HEK293 (cell line): ENCODE measurements around the gene LRRC59.

Experiments
- GLI2 ChIP-seq: fragments of 450-650 bp; formaldehyde crosslinking; IDR thresholded peaks from 2 replicates; pipeline ENCODE4; 2017; ENCODE audit warnings: missing biosample characterization, missing genetic modification characterization, low read depth, borderline replicate concordance
- HOXC10 ChIP-seq: sonication (generic); formaldehyde crosslinking; IDR thresholded peaks from 2 replicates; pipeline ENCODE4 v1.8.1; 2023; ENCODE audit warnings: mild to moderate bottlenecking, missing genetic modification reagents
- KLF16 ChIP-seq: fragments of 450-650 bp; formaldehyde crosslinking; IDR thresholded peaks from 2 replicates; pipeline ENCODE4 v1.5.1; 2017; ENCODE audit warnings: missing biosample characterization, missing genetic modification characterization
- OSR2 ChIP-seq: fragments of 450-650 bp; formaldehyde crosslinking; IDR thresholded peaks from 2 replicates; pipeline ENCODE4 v1.5.1; 2016; ENCODE audit warnings: missing biosample characterization, missing genetic modification characterization
- ZIC2 ChIP-seq: fragments of 450-650 bp; formaldehyde crosslinking; IDR thresholded peaks from 2 replicates; pipeline ENCODE4 v1.5.1; 2016; ENCODE audit warnings: missing biosample characterization, missing genetic modification characterization
- ZNF10 ChIP-seq: fragments of 450-650 bp; formaldehyde crosslinking; IDR thresholded peaks from 2 replicates; pipeline ENCODE4 v1.5.1; 2017; ENCODE audit warnings: missing biosample characterization, missing genetic modification characterization
- ZNF140 ChIP-seq: fragments of 450-650 bp; formaldehyde crosslinking; IDR thresholded peaks from 2 replicates; pipeline ENCODE4 v1.5.1; 2016; ENCODE audit warnings: missing biosample characterization, missing genetic modification characterization
- ZNF155 ChIP-seq: fragments of 450-650 bp; formaldehyde crosslinking; IDR thresholded peaks from 2 replicates; pipeline ENCODE4 v1.5.1; 2016; ENCODE audit warnings: missing biosample characterization, missing genetic modification characterization
- ZNF175 ChIP-seq: fragments of 450-650 bp; formaldehyde crosslinking; IDR thresholded peaks from 2 replicates; pipeline ENCODE4 v1.5.1; 2016; ENCODE audit warnings: missing biosample characterization, missing genetic modification characterization
- ZNF274 ChIP-seq, 2 experiments: fragments of 200-500 bp in 1 of 2; fragments of 450-650 bp in 1 of 2; sonication (Bioruptor generic) in 1 of 2; formaldehyde crosslinking in 1 of 2; IDR thresholded peaks; 2 replicates each; pipeline versions ENCODE4 v1.5.1 to v1.6.1; 2014 to 2016; ENCODE audit warnings: borderline replicate concordance in 1 of 2, inconsistent platforms in 1 of 2, low read length in 1 of 2, missing biosample characterization in 1 of 2, missing genetic modification characterization in 1 of 2
- ZNF302 ChIP-seq: fragments of 450-650 bp; formaldehyde crosslinking; IDR thresholded peaks from 2 replicates; pipeline ENCODE4 v1.5.1; 2016; ENCODE audit warnings: missing biosample characterization, missing genetic modification characterization, low read depth
- ZNF341 ChIP-seq: fragments of 450-650 bp; formaldehyde crosslinking; IDR thresholded peaks from 2 replicates; pipeline ENCODE4; 2016; ENCODE audit warnings: low read depth, missing biosample characterization, missing genetic modification characterization
- ZNF354C ChIP-seq: fragments of 450-650 bp; formaldehyde crosslinking; IDR thresholded peaks from 2 replicates; pipeline ENCODE4 v1.5.1; 2016; ENCODE audit warnings: missing biosample characterization, missing genetic modification characterization, low read depth, borderline replicate concordance
- ZNF366 ChIP-seq: fragments of 450-650 bp; formaldehyde crosslinking; conservative IDR thresholded peaks from 2 replicates; pipeline ENCODE4 v1.5.1; 2016; ENCODE audit warnings: missing biosample characterization, missing genetic modification characterization
- ZNF48 ChIP-seq: fragments of 450-650 bp; formaldehyde crosslinking; IDR thresholded peaks from 2 replicates; pipeline ENCODE4 v1.5.1; 2016; ENCODE audit warnings: missing biosample characterization, missing genetic modification characterization
- ZNF530 ChIP-seq: fragments of 450-650 bp; formaldehyde crosslinking; IDR thresholded peaks from 2 replicates; pipeline ENCODE4 v1.5.1; 2016; ENCODE audit warnings: low read depth, missing biosample characterization, missing genetic modification characterization
- ZNF544 ChIP-seq: fragments of 450-650 bp; formaldehyde crosslinking; IDR thresholded peaks from 2 replicates; pipeline ENCODE4 v1.5.0; 2017; ENCODE audit warnings: missing biosample characterization, missing genetic modification characterization
- ZNF707 ChIP-seq: fragments of 450-650 bp; formaldehyde crosslinking; IDR thresholded peaks from 2 replicates; pipeline ENCODE4 v1.5.1; 2016; ENCODE audit warnings: missing biosample characterization, missing genetic modification characterization
- ZSCAN16 ChIP-seq: fragments of 450-650 bp; formaldehyde crosslinking; IDR thresholded peaks from 2 replicates; pipeline ENCODE4 v1.5.1; 2016; ENCODE audit warnings: missing biosample characterization, missing genetic modification characterization
- TF ChIP-seq, protein P1 (sequence below): fragments of 450-650 bp; formaldehyde crosslinking; IDR thresholded peaks from 2 replicates; pipeline ENCODE4 v1.5.1; 2017; ENCODE audit warnings: missing biosample characterization, mild to moderate bottlenecking, missing genetic modification characterization, moderate library complexity
- TF ChIP-seq, protein P2 (sequence below): fragments of 450-650 bp; formaldehyde crosslinking; IDR thresholded peaks from 2 replicates; pipeline ENCODE4 v1.5.1; 2017; ENCODE audit warnings: missing biosample characterization, missing genetic modification characterization
- TF ChIP-seq, protein P3 (sequence below): fragments of 450-650 bp; formaldehyde crosslinking; IDR thresholded peaks from 2 replicates; pipeline ENCODE4 v1.5.1; 2017; ENCODE audit warnings: missing biosample characterization, missing genetic modification characterization
- TF ChIP-seq, protein P4 (sequence below): fragments of 450-650 bp; formaldehyde crosslinking; IDR thresholded peaks from 2 replicates; pipeline ENCODE4 v1.5.1; 2016; ENCODE audit warnings: missing biosample characterization, missing genetic modification characterization
- TF ChIP-seq, protein P5 (sequence below): fragments of 450-650 bp; formaldehyde crosslinking; IDR thresholded peaks from 2 replicates; pipeline ENCODE4 v1.5.1; 2016; ENCODE audit warnings: missing biosample characterization, missing genetic modification characterization
- TF ChIP-seq, protein P6 (sequence below): fragments of 450-650 bp; formaldehyde crosslinking; IDR thresholded peaks from 2 replicates; pipeline ENCODE4 v1.5.1; 2016; ENCODE audit warnings: missing biosample characterization, missing genetic modification characterization
- TF ChIP-seq, protein P7 (sequence below): fragments of 450-650 bp; formaldehyde crosslinking; IDR thresholded peaks from 2 replicates; pipeline ENCODE4 v1.5.1; 2016; ENCODE audit warnings: missing biosample characterization, missing genetic modification characterization

LRRC59 gene

DNA sequence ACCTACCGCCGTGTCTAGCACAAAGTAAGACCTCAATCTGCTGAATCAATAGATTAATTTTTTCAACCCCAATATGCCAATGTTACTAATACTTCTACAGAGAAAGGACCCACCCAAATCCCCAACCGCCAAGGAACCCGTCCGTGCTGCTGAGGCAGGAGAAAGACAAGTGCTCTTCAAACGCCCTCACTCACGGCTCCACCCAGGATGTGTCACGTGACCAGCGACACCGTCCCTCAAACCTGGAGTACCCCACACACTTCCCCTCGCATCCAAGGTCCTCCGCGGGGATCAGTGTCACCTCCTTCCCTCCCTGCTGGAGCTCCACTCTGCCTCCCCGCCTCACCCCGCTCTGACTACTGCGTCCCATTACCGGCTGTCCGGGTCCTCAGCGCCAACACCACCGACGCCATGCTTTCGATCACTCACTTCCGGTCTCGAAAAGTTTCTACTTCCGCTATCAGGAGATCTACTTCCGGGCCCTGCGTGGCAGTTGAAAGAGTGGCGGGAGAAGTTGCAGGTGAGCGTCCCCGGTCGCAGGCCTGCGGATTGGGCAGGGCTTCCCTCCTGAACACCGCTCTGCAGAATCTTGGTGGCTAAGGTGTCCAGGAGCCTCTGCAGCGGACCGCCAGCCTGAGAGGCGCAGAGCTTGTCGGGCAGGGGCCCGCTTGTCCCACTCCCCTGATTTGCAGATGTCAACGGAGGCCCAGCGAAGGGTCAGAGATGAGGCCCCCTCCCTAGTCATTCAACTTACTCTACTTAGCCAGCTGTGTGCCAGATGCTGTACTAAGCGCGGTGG, 24.4 kb downstream of the LRRC59 start, which contains the start of the genes EME1 and MRPL27 (continued):
- TF ChIP-seq, protein P1, sequence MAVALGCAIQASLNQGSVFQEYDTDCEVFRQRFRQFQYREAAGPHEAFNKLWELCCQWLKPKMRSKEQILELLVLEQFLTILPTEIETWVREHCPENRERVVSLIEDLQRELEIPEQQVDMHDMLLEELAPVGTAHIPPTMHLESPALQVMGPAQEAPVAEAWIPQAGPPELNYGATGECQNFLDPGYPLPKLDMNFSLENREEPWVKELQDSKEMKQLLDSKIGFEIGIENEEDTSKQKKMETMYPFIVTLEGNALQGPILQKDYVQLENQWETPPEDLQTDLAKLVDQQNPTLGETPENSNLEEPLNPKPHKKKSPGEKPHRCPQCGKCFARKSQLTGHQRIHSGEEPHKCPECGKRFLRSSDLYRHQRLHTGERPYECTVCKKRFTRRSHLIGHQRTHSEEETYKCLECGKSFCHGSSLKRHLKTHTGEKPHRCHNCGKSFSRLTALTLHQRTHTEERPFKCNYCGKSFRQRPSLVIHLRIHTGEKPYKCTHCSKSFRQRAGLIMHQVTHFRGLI (tag by site-specific recombination), result no peak
- peak; percentile 26; the same call in 1 of the 2 replicates for TF ChIP-seq ZIC2 (tag by site-specific recombination)
- peak; percentile 85 for TF ChIP-seq KLF16
- TF ChIP-seq ZNF354C, result no peak
- TF ChIP-seq ZNF530 (tag by site-specific recombination), result no peak
- TF ChIP-seq ZSCAN16, result peak; percentile 91
- TF ChIP-seq, protein P2, sequence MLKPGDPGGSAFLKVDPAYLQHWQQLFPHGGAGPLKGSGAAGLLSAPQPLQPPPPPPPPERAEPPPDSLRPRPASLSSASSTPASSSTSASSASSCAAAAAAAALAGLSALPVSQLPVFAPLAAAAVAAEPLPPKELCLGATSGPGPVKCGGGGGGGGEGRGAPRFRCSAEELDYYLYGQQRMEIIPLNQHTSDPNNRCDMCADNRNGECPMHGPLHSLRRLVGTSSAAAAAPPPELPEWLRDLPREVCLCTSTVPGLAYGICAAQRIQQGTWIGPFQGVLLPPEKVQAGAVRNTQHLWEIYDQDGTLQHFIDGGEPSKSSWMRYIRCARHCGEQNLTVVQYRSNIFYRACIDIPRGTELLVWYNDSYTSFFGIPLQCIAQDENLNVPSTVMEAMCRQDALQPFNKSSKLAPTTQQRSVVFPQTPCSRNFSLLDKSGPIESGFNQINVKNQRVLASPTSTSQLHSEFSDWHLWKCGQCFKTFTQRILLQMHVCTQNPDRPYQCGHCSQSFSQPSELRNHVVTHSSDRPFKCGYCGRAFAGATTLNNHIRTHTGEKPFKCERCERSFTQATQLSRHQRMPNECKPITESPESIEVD (tag by site-specific recombination), result no peak; the same call in 1 of the 2 replicates
- TF ChIP-seq, protein P3, sequence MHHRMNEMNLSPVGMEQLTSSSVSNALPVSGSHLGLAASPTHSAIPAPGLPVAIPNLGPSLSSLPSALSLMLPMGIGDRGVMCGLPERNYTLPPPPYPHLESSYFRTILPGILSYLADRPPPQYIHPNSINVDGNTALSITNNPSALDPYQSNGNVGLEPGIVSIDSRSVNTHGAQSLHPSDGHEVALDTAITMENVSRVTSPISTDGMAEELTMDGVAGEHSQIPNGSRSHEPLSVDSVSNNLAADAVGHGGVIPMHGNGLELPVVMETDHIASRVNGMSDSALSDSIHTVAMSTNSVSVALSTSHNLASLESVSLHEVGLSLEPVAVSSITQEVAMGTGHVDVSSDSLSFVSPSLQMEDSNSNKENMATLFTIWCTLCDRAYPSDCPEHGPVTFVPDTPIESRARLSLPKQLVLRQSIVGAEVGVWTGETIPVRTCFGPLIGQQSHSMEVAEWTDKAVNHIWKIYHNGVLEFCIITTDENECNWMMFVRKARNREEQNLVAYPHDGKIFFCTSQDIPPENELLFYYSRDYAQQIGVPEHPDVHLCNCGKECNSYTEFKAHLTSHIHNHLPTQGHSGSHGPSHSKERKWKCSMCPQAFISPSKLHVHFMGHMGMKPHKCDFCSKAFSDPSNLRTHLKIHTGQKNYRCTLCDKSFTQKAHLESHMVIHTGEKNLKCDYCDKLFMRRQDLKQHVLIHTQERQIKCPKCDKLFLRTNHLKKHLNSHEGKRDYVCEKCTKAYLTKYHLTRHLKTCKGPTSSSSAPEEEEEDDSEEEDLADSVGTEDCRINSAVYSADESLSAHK (tag by site-specific recombination), result peak; percentile 49; the same call in 1 of the 2 replicates
- TF ChIP-seq, protein P4, sequence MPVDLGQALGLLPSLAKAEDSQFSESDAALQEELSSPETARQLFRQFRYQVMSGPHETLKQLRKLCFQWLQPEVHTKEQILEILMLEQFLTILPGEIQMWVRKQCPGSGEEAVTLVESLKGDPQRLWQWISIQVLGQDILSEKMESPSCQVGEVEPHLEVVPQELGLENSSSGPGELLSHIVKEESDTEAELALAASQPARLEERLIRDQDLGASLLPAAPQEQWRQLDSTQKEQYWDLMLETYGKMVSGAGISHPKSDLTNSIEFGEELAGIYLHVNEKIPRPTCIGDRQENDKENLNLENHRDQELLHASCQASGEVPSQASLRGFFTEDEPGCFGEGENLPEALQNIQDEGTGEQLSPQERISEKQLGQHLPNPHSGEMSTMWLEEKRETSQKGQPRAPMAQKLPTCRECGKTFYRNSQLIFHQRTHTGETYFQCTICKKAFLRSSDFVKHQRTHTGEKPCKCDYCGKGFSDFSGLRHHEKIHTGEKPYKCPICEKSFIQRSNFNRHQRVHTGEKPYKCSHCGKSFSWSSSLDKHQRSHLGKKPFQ (tag by site-specific recombination), result no peak; the same call in 1 of the 2 replicates
- TF ChIP-seq ZNF544, result no peak
- TF ChIP-seq ZNF140 (tag by site-specific recombination), result no peak
- no peak for TF ChIP-seq ZNF155 (tag by site-specific recombination)
- TF ChIP-seq, protein P5, sequence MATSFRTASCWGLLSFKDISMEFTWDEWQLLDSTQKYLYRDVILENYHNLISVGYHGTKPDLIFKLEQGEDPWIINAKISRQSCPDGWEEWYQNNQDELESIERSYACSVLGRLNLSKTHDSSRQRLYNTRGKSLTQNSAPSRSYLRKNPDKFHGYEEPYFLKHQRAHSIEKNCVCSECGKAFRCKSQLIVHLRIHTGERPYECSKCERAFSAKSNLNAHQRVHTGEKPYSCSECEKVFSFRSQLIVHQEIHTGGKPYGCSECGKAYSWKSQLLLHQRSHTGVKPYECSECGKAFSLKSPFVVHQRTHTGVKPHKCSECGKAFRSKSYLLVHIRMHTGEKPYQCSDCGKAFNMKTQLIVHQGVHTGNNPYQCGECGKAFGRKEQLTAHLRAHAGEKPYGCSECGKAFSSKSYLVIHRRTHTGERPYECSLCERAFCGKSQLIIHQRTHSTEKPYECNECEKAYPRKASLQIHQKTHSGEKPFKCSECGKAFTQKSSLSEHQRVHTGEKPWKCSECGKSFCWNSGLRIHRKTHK (tag by site-specific recombination), result no peak
- no peak for TF ChIP-seq GLI2 (tag by site-specific recombination)
- peak; percentile 44 for TF ChIP-seq ZNF341
- no peak for TF ChIP-seq ZNF48 (tag by site-specific recombination)
- TF ChIP-seq, protein P6, sequence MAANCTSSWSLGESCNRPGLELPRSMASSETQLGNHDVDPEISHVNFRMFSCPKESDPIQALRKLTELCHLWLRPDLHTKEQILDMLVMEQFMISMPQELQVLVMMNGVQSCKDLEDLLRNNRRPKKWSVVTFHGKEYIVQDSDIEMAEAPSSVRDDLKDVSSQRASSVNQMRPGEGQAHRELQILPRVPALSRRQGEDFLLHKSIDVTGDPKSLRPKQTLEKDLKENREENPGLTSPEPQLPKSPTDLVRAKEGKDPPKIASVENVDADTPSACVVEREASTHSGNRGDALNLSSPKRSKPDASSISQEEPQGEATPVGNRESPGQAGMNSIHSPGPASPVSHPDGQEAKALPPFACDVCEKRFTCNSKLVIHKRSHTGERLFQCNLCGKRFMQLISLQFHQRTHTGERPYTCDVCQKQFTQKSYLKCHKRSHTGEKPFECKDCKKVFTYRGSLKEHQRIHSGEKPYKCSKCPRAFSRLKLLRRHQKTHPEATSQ, result peak; percentile 34; the same call in 1 of the 2 replicates
- TF ChIP-seq, protein P7, sequence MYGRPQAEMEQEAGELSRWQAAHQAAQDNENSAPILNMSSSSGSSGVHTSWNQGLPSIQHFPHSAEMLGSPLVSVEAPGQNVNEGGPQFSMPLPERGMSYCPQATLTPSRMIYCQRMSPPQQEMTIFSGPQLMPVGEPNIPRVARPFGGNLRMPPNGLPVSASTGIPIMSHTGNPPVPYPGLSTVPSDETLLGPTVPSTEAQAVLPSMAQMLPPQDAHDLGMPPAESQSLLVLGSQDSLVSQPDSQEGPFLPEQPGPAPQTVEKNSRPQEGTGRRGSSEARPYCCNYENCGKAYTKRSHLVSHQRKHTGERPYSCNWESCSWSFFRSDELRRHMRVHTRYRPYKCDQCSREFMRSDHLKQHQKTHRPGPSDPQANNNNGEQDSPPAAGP (tag by site-specific recombination), result peak; percentile 92
- TF ChIP-seq HOXC10 (CRISPR knock-in tag), result no peak
- TF ChIP-seq ZNF274 (IDR thresholded peaks at IDR 0.05; ENCODE audit: low read length), result no peak
- no peak for TF ChIP-seq ZNF274 (tag by site-specific recombination; IDR thresholded peaks at IDR 0.05; ENCODE audit: borderline replicate concordance)
- no peak for TF ChIP-seq ZNF302 (tag by site-specific recombination)
- TF ChIP-seq ZNF707 (tag by site-specific recombination), result no peak
- no peak for TF ChIP-seq ZNF175
- peak; percentile 75 for TF ChIP-seq ZNF366 (tag by site-specific recombination)
- TF ChIP-seq ZNF10, result peak; percentile 73
- TF ChIP-seq OSR2 (tag by site-specific recombination), result peak; percentile 18; the same call in 1 of the 2 replicates
